ENCODE results near the gene TEAD4. TPM values are rescaled to one million over a fixed set of nuclear protein-coding genes. Genes with fewer than 3 reads are reported as not detected.
A peak's percentile ranks its signal among the peaks of the same experiment; 100 is the strongest.

The TEAD4 gene
- total and polyA plus RNA-seq, 2 experiments from 2014 or later = 5.5 to 12.7 TPM

GRCh38 chr12:3041558-3042164 is 82.5 kb downstream of the TEAD4 start:
- Histone ChIP-seq H3K4me1 (ENCODE audit: insufficient read depth) (no peaks in the 10 kb centered on the region), H2AFZ (no peak overlapping the region), H3K4me3 (no peak overlapping the region), H3K4me2 (no peak overlapping the region), H4K20me1 (ENCODE audit: insufficient read depth, poor library complexity, severe bottlenecking) (no peaks in the 10 kb centered on the region), H3K27me3 (no peaks in the 10 kb centered on the region), H3K27ac (no peak overlapping the region), H3K79me2 (no peaks in the 10 kb centered on the region), H3K36me3 (replicated peaks; ENCODE audit: insufficient read depth, low read depth) (no peaks in the 10 kb centered on the region), H3K9me2 (replicated peaks; ENCODE audit: insufficient read depth) (no peaks in the 10 kb centered on the region), H3K9me3 (ENCODE audit: low read depth) (no peaks in the 10 kb centered on the region)
- peak; percentile 89 for DNase-seq (ENCODE audit: low spot score)
- TF ChIP-seq EZH2phosphoT487 (IDR thresholded peaks at IDR 0.05; ENCODE audit: low read depth, severe bottlenecking, unreplicated experiment) (no peak), CTCF (IDR thresholded peaks at IDR 0.05; ENCODE audit: poor library complexity) (peak; percentile 73)
- 67% methylated on average over 10 of the region's 11 CpGs for WGBS (ENCODE audit: low lambda C conversion rate, missing lambda C conversion rate)

GRCh38 chr12:3042394-3042793 is 83.2 kb downstream of the TEAD4 start:
- Histone ChIP-seq H3K9me2 (replicated peaks; ENCODE audit: insufficient read depth) (no peaks in the 10 kb centered on the region), H3K9me3 (ENCODE audit: low read depth) (no peaks in the 10 kb centered on the region), H3K4me1 (ENCODE audit: insufficient read depth) (no peaks in the 10 kb centered on the region), H3K4me3 (no peak overlapping the region), H3K79me2 (no peaks in the 10 kb centered on the region), H4K20me1 (ENCODE audit: insufficient read depth, poor library complexity, severe bottlenecking) (no peaks in the 10 kb centered on the region), H3K27ac (no peak overlapping the region), H3K36me3 (replicated peaks; ENCODE audit: insufficient read depth, low read depth) (no peaks in the 10 kb centered on the region), H2AFZ (no peak overlapping the region), H3K4me2 (no peak overlapping the region), H3K27me3 (no peaks in the 10 kb centered on the region)
- no peak for DNase-seq (ENCODE audit: low spot score)
- TF ChIP-seq EZH2phosphoT487 (IDR thresholded peaks at IDR 0.05; ENCODE audit: low read depth, severe bottlenecking, unreplicated experiment) = no peak
- no peak for TF ChIP-seq CTCF (IDR thresholded peaks at IDR 0.05; ENCODE audit: poor library complexity)
- TF ChIP-seq EZH2 (IDR thresholded peaks at IDR 0.05; ENCODE audit: borderline replicate concordance) = no peak
- WGBS (ENCODE audit: low lambda C conversion rate, missing lambda C conversion rate) = 88% methylated on average over 8 of the region's 8 CpGs

- H3K27ac ChIP-seq = no peak overlapping the region
- no peaks in the 10 kb centered on the region for H3K79me2 ChIP-seq
- WGBS (ENCODE audit: low lambda C conversion rate, missing lambda C conversion rate) = 95% methylated on average over 4 of the region's 4 CpGs
- no peaks in the 10 kb centered on the region for H4K20me1 ChIP-seq (ENCODE audit: insufficient read depth, poor library complexity, severe bottlenecking)
- TF ChIP-seq CTCF (IDR thresholded peaks at IDR 0.05; ENCODE audit: poor library complexity) = no peak
- TF ChIP-seq EZH2phosphoT487 (IDR thresholded peaks at IDR 0.05; ENCODE audit: low read depth, severe bottlenecking, unreplicated experiment) = no peak
- TF ChIP-seq EZH2 (IDR thresholded peaks at IDR 0.05; ENCODE audit: borderline replicate concordance) = no peak
- no peaks in the 10 kb centered on the region for H3K9me2 ChIP-seq (replicated peaks; ENCODE audit: insufficient read depth)
- no peak overlapping the region for H3K4me2 ChIP-seq
- H3K9me3 ChIP-seq (ENCODE audit: low read depth) = no peaks in the 10 kb centered on the region
- no peaks in the 10 kb centered on the region for H3K4me1 ChIP-seq (ENCODE audit: insufficient read depth)
- no peak overlapping the region for H3K4me3 ChIP-seq
- DNase-seq (ENCODE audit: low spot score) = no peak
- no peak overlapping the region for H2AFZ ChIP-seq
- no peaks in the 10 kb centered on the region for H3K27me3 ChIP-seq
- no peaks in the 10 kb centered on the region for H3K36me3 ChIP-seq (replicated peaks; ENCODE audit: insufficient read depth, low read depth)
Observed at GRCh38 chr12:3042826-3043225, 83.6 kb downstream of the TEAD4 start.

Data from hepatocyte (in vitro differentiated cells).